Measurements from ENCODE around the gene TBRG4.

GRCh38 chr7:45075355-45075644 lies 36.2 kb downstream of the TBRG4 start:
- TF ChIP-seq CTCF (IDR thresholded peaks at IDR 0.05; ENCODE audit: low read depth, low read length, poor library complexity, severe bottlenecking): no peak
- no peak for TF ChIP-seq EZH2phosphoT487 (IDR thresholded peaks at IDR 0.05; ENCODE audit: borderline replicate concordance, low read length)
